A204.1 (cell line): ENCODE data around the gene LBR.

Experiments used
- FAIRE-seq: peaks from 2 replicates; lab custom pipeline; 2012; peaks lifted over from hg19 to GRCh38; lab: Jason Lieb, UNC

LBR gene

GRCh38 chr1:225462714-225463574 is 35.1 kb upstream of the LBR start:
- FAIRE-seq: no peak

GRCh38 chr1:225462429-225462713 is 34.5 kb upstream of the LBR start:
- no peak for FAIRE-seq

- no peak for FAIRE-seq
Measured at GRCh38 chr1:225461533-225462428, 33.9 kb upstream of the LBR start.

- FAIRE-seq: no peak
Measured at GRCh38 chr1:225460737-225461532, 33.1 kb upstream of the LBR start.

GRCh38 chr1:225460021-225460736 is 32.3 kb upstream of the LBR start:
- FAIRE-seq: no peak

GRCh38 chr1:225458222-225458631 is 30.4 kb upstream of the LBR start:
- no peak for FAIRE-seq

GRCh38 chr1:225454733-225455132 is 26.9 kb upstream of the LBR start:
- FAIRE-seq: no peak

- no peak for FAIRE-seq
Measured at GRCh38 chr1:225453797-225454648, 26.2 kb upstream of the LBR start.

GRCh38 chr1:225451840-225452515 is 24.1 kb upstream of the LBR start:
- FAIRE-seq: no peak

- FAIRE-seq: no peak
Measured at GRCh38 chr1:225451340-225451739, 23.5 kb upstream of the LBR start.

GRCh38 chr1:225450491-225451191 is 22.8 kb upstream of the LBR start:
- FAIRE-seq: no peak

GRCh38 chr1:225449774-225450173 is 21.9 kb upstream of the LBR start:
- FAIRE-seq: no peak

GRCh38 chr1:225449261-225449660 is 21.4 kb upstream of the LBR start:
- no peak for FAIRE-seq

- no peak for FAIRE-seq
Measured at GRCh38 chr1:225448146-225448805, 20.4 kb upstream of the LBR start.

- no peak for FAIRE-seq
Measured at GRCh38 chr1:225447650-225448089, 19.8 kb upstream of the LBR start.

- FAIRE-seq: no peak
Measured at GRCh38 chr1:225446981-225447615, 19.3 kb upstream of the LBR start.

- no peak for FAIRE-seq
Measured at GRCh38 chr1:225446595-225446960, 18.7 kb upstream of the LBR start.
